ENCODE results near the gene COX10. TPM values are rescaled to one million over a fixed set of nuclear protein-coding genes. Genes with fewer than 3 reads are reported as not detected.

Gene COX10
- total RNA-seq, 1 donor from 2014 or later, result 33.5 TPM

- H3K27me3 Mint-ChIP-seq, result no peaks in the 10 kb centered on the region
- peak; percentile 82 for DNase-seq
- intact Hi-C loops (cut with micrococcal nuclease), result loop anchor here (1.0 to 2.0 kb wide), 8 partner anchors 18 to 218 kb away; partner anchors contain the start of gene COX10
- peak overlapping the region; percentile 40 for H3K4me3 Mint-ChIP-seq
- H3K36me3 Mint-ChIP-seq (ENCODE audit: low read depth), result peaks cover 36% of the 10 kb centered on the region
- peak overlapping the region; percentile 92 for H3K27ac Mint-ChIP-seq
- peaks cover 82% of the 10 kb centered on the region for H3K4me1 Mint-ChIP-seq
- H3K9me3 Mint-ChIP-seq, result peaks cover 20% of the 10 kb centered on the region
Measured at GRCh38 chr17:14118951-14119350, 49.6 kb downstream of the COX10 start.

GRCh38 chr17:14119546-14119945 is 50.2 kb downstream of the COX10 start:
- Mint-ChIP-seq H3K27me3 (no peaks in the 10 kb centered on the region), H3K9me3 (peaks cover 20% of the 10 kb centered on the region), H3K27ac (peak overlapping the region; percentile 92), H3K36me3 (ENCODE audit: low read depth) (peaks cover 33% of the 10 kb centered on the region), H3K4me1 (peaks cover 87% of the 10 kb centered on the region), H3K4me3 (peak overlapping the region; percentile 40)
- intact Hi-C loops (cut with micrococcal nuclease), result loop anchor here (1.0 to 2.0 kb wide), 7 partner anchors 17 to 218 kb away; partner anchors contain the start of gene COX10
- peak; percentile 81 for DNase-seq

GRCh38 chr17:14121952-14122351 is 52.6 kb downstream of the COX10 start:
- Mint-ChIP-seq H3K4me3 (peak overlapping the region; percentile 69), H3K4me1 (peaks cover 79% of the 10 kb centered on the region), H3K27ac (peak overlapping the region; percentile 79), H3K27me3 (no peaks in the 10 kb centered on the region), H3K36me3 (ENCODE audit: low read depth) (peaks cover 23% of the 10 kb centered on the region), H3K9me3 (peaks cover 9% of the 10 kb centered on the region)
- DNase-seq, result no peak
- intact Hi-C loops (cut with micrococcal nuclease), result no loop called here

GRCh38 chr17:14123619-14124278 is 54.4 kb downstream of the COX10 start:
- H3K27me3 Mint-ChIP-seq, result no peaks in the 10 kb centered on the region
- H3K9me3 Mint-ChIP-seq, result peaks cover 9% of the 10 kb centered on the region
- peak overlapping the region; percentile 59 for H3K4me3 Mint-ChIP-seq
- peaks cover 63% of the 10 kb centered on the region for H3K4me1 Mint-ChIP-seq
- peak overlapping the region; percentile 78 for H3K27ac Mint-ChIP-seq
- DNase-seq, result no peak
- intact Hi-C loops (cut with micrococcal nuclease), result no loop called here
- peaks cover 24% of the 10 kb centered on the region for H3K36me3 Mint-ChIP-seq (ENCODE audit: low read depth)

- Mint-ChIP-seq H3K9me3 (peaks cover 9% of the 10 kb centered on the region), H3K36me3 (ENCODE audit: low read depth) (peaks cover 27% of the 10 kb centered on the region), H3K27me3 (no peaks in the 10 kb centered on the region), H3K27ac (peak overlapping the region; percentile 19), H3K4me1 (peaks cover 59% of the 10 kb centered on the region), H3K4me3 (peak overlapping the region; percentile 28)
- intact Hi-C loops (cut with micrococcal nuclease), result no loop called here
- DNase-seq, result no peak
Measured at GRCh38 chr17:14124854-14125253, 55.5 kb downstream of the COX10 start.

GRCh38 chr17:14125518-14126137 is 56.3 kb downstream of the COX10 start:
- Mint-ChIP-seq H3K4me3 (peak overlapping the region; percentile 13), H3K4me1 (peaks cover 51% of the 10 kb centered on the region)
- intact Hi-C loops (cut with micrococcal nuclease), result no loop called here

GRCh38 chr17:14133104-14133503 is 63.8 kb downstream of the COX10 start:
- Mint-ChIP-seq H3K9me3 (no peaks in the 10 kb centered on the region), H3K4me1 (peaks cover 17% of the 10 kb centered on the region), H3K27me3 (no peaks in the 10 kb centered on the region), H3K4me3 (no peak overlapping the region), H3K27ac (no peak overlapping the region), H3K36me3 (ENCODE audit: low read depth) (peaks cover 13% of the 10 kb centered on the region)
- intact Hi-C loops (cut with micrococcal nuclease), result no loop called here
- DNase-seq, result no peak

More at GRCh38 chr17:14125518-14126137, 56.3 kb downstream of the COX10 start:
- Mint-ChIP-seq H3K36me3 (ENCODE audit: low read depth) (peaks cover 22% of the 10 kb centered on the region), H3K27me3 (no peaks in the 10 kb centered on the region), H3K9me3 (peaks cover 4% of the 10 kb centered on the region), H3K27ac (no peak overlapping the region)
- DNase-seq, result no peak

- DNase-seq, result no peak
- Mint-ChIP-seq H3K36me3 (ENCODE audit: low read depth) (peaks cover 9% of the 10 kb centered on the region), H3K27ac (no peak overlapping the region), H3K27me3 (no peaks in the 10 kb centered on the region), H3K4me1 (peaks cover 15% of the 10 kb centered on the region), H3K4me3 (no peak overlapping the region), H3K9me3 (no peaks in the 10 kb centered on the region)
- intact Hi-C loops (cut with micrococcal nuclease), result no loop called here
Measured at GRCh38 chr17:14134456-14134855, 65.2 kb downstream of the COX10 start.

- DNase-seq, result no peak
- intact Hi-C loops (cut with micrococcal nuclease), result loop anchor here (2.0 kb wide), 1 partner anchor 17 kb away; no protein-coding TSS in a partner anchor
- H3K4me1 Mint-ChIP-seq, result peaks cover 12% of the 10 kb centered on the region
- H3K9me3 Mint-ChIP-seq, result no peaks in the 10 kb centered on the region
- no peaks in the 10 kb centered on the region for H3K27me3 Mint-ChIP-seq
- H3K36me3 Mint-ChIP-seq (ENCODE audit: low read depth), result peaks cover 5% of the 10 kb centered on the region
- H3K4me3 Mint-ChIP-seq, result no peak overlapping the region
- peak overlapping the region; percentile 28 for H3K27ac Mint-ChIP-seq
Measured at GRCh38 chr17:14135906-14136590, 66.7 kb downstream of the COX10 start.

GRCh38 chr17:14138649-14139048 is 69.3 kb downstream of the COX10 start:
- no peak for DNase-seq
- Mint-ChIP-seq H3K27ac (no peak overlapping the region), H3K4me3 (no peak overlapping the region), H3K27me3 (no peaks in the 10 kb centered on the region), H3K4me1 (peaks cover 21% of the 10 kb centered on the region), H3K36me3 (ENCODE audit: low read depth) (peaks cover 1% of the 10 kb centered on the region), H3K9me3 (no peaks in the 10 kb centered on the region)
- intact Hi-C loops (cut with micrococcal nuclease), result loop anchor here (2.0 kb wide), 1 partner anchor 14 kb away; no protein-coding TSS in a partner anchor

- Mint-ChIP-seq H3K9me3 (peaks cover 18% of the 10 kb centered on the region), H3K4me1 (peaks cover 22% of the 10 kb centered on the region), H3K36me3 (ENCODE audit: low read depth) (peaks cover 24% of the 10 kb centered on the region), H3K27ac (no peak overlapping the region), H3K4me3 (no peak overlapping the region), H3K27me3 (no peaks in the 10 kb centered on the region)
- intact Hi-C loops (cut with micrococcal nuclease), result no loop called here
- DNase-seq, result no peak
Measured at GRCh38 chr17:14143688-14144087, 74.4 kb downstream of the COX10 start.

GRCh38 chr17:14144508-14144907 is 75.2 kb downstream of the COX10 start:
- no peak overlapping the region for H3K4me3 Mint-ChIP-seq
- no peak overlapping the region for H3K27ac Mint-ChIP-seq
- intact Hi-C loops (cut with micrococcal nuclease), result no loop called here
- peaks cover 18% of the 10 kb centered on the region for H3K9me3 Mint-ChIP-seq
- DNase-seq, result no peak
- H3K27me3 Mint-ChIP-seq, result no peaks in the 10 kb centered on the region
- H3K4me1 Mint-ChIP-seq, result peaks cover 22% of the 10 kb centered on the region
- H3K36me3 Mint-ChIP-seq (ENCODE audit: low read depth), result peaks cover 27% of the 10 kb centered on the region

- H3K36me3 Mint-ChIP-seq (ENCODE audit: low read depth), result peaks cover 51% of the 10 kb centered on the region
- peaks cover 24% of the 10 kb centered on the region for H3K4me1 Mint-ChIP-seq
- no peak for DNase-seq
- peaks cover 26% of the 10 kb centered on the region for H3K9me3 Mint-ChIP-seq
- H3K27me3 Mint-ChIP-seq, result no peaks in the 10 kb centered on the region
- no peak overlapping the region for H3K4me3 Mint-ChIP-seq
- no peak overlapping the region for H3K27ac Mint-ChIP-seq
- intact Hi-C loops (cut with micrococcal nuclease), result no loop called here
Measured at GRCh38 chr17:14149751-14150150, 80.4 kb downstream of the COX10 start.

GRCh38 chr17:14150619-14151018 is 81.3 kb downstream of the COX10 start:
- Mint-ChIP-seq H3K4me1 (peaks cover 18% of the 10 kb centered on the region), H3K9me3 (peaks cover 25% of the 10 kb centered on the region), H3K36me3 (ENCODE audit: low read depth) (peaks cover 51% of the 10 kb centered on the region), H3K4me3 (no peak overlapping the region), H3K27ac (no peak overlapping the region), H3K27me3 (no peaks in the 10 kb centered on the region)
- intact Hi-C loops (cut with micrococcal nuclease), result no loop called here
- no peak for DNase-seq
